ENCODE measurements around the gene SEC16B.
A peak's percentile ranks its signal among the peaks of the same experiment; 100 is the strongest.

Gene SEC16B

GRCh38 chr1:177969825-177970371 lies at the start of gene SEC16B:
Gene SEC16B (minus strand): TSS chr1:177970058. CDS start chr1:177967981, 2,077 bp downstream.
- no peak within 1 kb of the TSS for H3K4me3 ChIP-seq (ENCODE audit: low read length)
- TF ChIP-seq CTCF (IDR thresholded peaks at IDR 0.05; ENCODE audit: insufficient read depth, low read depth, low read length, missing control alignments) = no peak
- peak; percentile 26 for DNase-seq (ENCODE audit: low read depth)

- H3K4me3 ChIP-seq (ENCODE audit: low read length) = no peak overlapping the region
- DNase-seq (ENCODE audit: low read depth) = peak; percentile 38
- no peak for TF ChIP-seq CTCF (IDR thresholded peaks at IDR 0.05; ENCODE audit: insufficient read depth, low read depth, low read length, missing control alignments)
Measured at GRCh38 chr1:178019622-178020021, 49.8 kb upstream of the SEC16B start.

- TF ChIP-seq CTCF (IDR thresholded peaks at IDR 0.05; ENCODE audit: insufficient read depth, low read depth, low read length, missing control alignments) = no peak
- DNase-seq (ENCODE audit: low read depth) = no peak
- H3K4me3 ChIP-seq (ENCODE audit: low read length) = no peak overlapping the region
Measured at GRCh38 chr1:178019208-178019607, 49.4 kb upstream of the SEC16B start.

- DNase-seq (ENCODE audit: low read depth) = no peak
- no peak for TF ChIP-seq CTCF (IDR thresholded peaks at IDR 0.05; ENCODE audit: insufficient read depth, low read depth, low read length, missing control alignments)
- no peak overlapping the region for H3K4me3 ChIP-seq (ENCODE audit: low read length)
Measured at GRCh38 chr1:178017517-178017916, 47.7 kb upstream of the SEC16B start.

GRCh38 chr1:178011864-178012503 lies 42.1 kb upstream of the SEC16B start:
- no peak for DNase-seq (ENCODE audit: low read depth)
- no peak overlapping the region for H3K4me3 ChIP-seq (ENCODE audit: low read length)
- TF ChIP-seq CTCF (IDR thresholded peaks at IDR 0.05; ENCODE audit: insufficient read depth, low read depth, low read length, missing control alignments) = no peak

GRCh38 chr1:178011465-178011828 lies 41.6 kb upstream of the SEC16B start:
- TF ChIP-seq CTCF (IDR thresholded peaks at IDR 0.05; ENCODE audit: insufficient read depth, low read depth, low read length, missing control alignments) = no peak
- peak; percentile 96 for DNase-seq (ENCODE audit: low read depth)
- no peak overlapping the region for H3K4me3 ChIP-seq (ENCODE audit: low read length)
